ENCODE measurements around the gene TEAD2. TPM values are rescaled to one million over a fixed set of nuclear protein-coding genes. Genes with fewer than 3 reads are reported as not detected.
"Not testable (repeated sequence)": the region's sequence is repeated elsewhere in the genome, so short reads cannot be mapped to it uniquely, and the experiment has no call there.

The TEAD2 gene
- polyA plus RNA-seq, 3 donors, result 19.3 to 37.7 (median 34.0) TPM

DNA sequence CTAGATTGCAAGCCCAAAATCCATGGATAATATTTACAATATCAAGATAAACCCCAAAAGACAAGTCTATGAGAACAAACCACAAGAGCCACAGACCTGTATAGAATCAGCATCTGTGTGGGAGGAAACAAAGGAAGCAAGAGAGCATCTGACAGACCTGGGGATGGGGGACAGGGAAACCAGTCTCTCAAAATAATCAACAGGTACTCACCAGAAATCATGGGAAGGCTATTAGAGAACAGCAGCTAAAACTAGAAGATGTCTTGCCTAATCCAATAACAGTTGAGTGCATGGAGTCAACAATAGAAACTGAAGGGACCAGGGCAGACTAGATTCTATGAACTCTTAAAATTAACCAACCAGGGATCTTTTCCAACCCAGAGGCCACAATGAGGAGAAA is 45.9 kb downstream of the TEAD2 start:
- H3K27ac ChIP-seq (ENCODE audit: low read depth, low read length), result no peak overlapping the region

DNA sequence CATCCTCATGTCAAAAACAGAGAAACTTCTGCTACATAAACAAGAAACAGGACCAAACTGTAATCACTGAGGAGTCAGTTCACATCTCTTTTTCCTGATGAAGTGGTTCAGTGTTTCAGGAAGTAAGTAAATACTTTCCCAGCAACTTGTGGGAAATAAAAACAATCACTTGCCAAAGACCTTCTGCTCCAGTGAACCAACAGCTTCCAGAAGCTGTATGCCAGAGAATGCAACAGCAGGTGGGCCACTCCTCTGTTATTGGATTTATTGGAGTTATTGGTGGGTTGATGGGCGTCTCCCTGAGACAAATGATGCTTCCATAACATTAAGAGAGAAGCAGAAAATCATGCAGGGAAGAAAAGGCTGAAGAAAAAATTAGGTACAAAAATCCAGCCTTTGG is 47.1 kb downstream of the TEAD2 start:
- 73 to 90% (median 76%) methylated on average over 1 of the region's 1 CpG for WGBS, 3 donors
- no peak overlapping the region for H3K27ac ChIP-seq (ENCODE audit: low read depth, low read length)

DNA sequence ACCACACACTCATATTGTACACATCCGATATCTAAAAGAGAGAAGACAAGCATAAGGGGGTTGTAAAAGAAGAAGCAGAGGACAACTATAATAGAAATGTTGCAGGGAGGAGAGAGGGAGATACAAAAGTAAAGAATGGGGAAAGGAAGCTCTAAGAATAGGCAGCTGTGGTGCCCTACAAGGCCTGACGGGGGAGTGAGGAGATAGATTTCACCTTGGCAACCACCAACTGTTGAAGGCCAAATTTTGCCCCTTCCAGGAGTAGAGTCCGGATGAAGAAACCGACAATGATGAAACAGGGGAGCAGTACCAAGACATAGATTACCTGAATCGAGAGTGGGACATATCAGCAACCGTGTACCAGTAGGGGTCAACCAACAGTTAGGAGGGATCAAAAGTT is 53.1 kb downstream of the TEAD2 start:
- WGBS, 3 donors, result 90 to 92% (median 91%) methylated on average over 6 of the region's 6 CpGs
- no peak overlapping the region for H3K27ac ChIP-seq (ENCODE audit: low read depth, low read length)

DNA sequence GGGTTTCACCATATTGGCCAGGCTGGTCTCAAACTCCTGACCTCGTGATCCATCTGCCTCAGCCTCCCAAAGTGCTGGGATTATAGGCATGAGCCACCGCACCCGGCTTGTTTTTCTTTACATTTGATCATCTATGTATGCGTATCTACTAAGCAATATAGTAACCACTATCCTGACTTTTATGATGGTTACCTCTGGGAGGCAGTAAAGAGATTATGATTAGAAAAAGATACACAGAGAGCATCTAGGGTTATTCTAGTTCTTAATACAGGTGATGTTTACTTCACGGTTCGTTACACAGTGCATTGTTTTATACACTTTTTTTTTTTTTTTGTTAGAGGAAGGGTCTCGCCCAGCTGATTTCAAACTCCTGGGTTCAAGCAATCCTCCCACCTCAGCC is 55.5 kb downstream of the TEAD2 start:
- WGBS, 3 donors, result 78 to 81% (median 80%) methylated on average over 7 of the region's 7 CpGs
- H3K27ac ChIP-seq (ENCODE audit: low read depth, low read length), result not testable (repeated sequence)

DNA sequence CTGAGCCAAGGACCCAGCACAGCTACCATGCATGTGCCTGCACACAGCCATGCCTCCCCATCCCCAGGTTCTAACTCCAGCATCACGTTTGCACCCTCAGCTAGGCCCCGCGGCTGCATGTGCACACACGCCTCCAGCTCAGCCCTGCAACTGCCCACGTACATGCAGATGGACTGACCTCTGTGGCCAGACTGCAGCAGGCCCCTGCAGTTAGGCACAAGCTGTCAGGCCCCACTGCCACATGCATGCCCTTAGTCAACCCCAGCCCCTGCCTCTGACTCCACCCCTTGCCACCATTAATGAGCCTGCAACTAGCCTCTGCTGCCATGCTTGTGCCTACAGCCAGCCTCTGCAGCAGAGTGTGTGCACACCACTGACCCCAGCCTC is 60.4 kb downstream of the TEAD2 start:
- WGBS, 3 donors, result 84 to 89% (median 86%) methylated on average over 5 of the region's 5 CpGs
- H3K27ac ChIP-seq (ENCODE audit: low read depth, low read length), result no peak overlapping the region

DNA sequence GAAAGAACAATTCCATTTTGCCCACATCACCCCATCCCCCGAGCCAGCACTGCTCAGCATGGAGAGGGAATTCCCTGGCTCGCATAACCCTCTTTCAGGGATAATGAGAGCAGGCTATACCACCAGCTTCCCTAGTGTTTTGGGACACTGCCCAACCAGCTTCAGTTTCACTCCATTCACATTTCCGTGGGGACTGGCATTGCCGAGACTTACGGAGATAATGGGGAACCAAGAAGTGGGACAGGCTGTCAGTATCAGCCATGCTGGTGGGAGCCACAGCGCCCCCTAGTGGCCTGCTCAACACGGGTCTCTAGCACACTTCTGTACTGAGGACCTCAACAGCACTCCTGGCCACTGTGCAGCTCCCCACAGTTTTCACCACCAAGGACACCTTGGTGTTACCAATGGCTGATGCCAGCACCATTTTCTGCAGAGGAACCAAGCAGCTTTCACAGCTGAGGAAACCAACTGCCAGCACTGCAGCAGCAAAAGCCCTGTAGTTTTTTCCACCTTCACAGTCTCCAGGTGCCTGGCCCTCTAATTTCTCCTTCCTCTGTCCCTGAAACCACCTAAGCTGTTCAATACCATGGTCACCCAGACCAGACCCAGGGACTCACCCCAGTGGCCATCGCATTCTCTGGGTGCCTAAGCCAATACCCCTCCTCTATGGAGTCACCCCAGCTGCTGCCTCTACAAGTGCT is 60.9 kb downstream of the TEAD2 start:
- H3K27ac ChIP-seq (ENCODE audit: low read depth, low read length), result no peak overlapping the region
- 23 to 31% (median 28%) methylated on average over 8 of the region's 8 CpGs for WGBS, 3 donors

DNA sequence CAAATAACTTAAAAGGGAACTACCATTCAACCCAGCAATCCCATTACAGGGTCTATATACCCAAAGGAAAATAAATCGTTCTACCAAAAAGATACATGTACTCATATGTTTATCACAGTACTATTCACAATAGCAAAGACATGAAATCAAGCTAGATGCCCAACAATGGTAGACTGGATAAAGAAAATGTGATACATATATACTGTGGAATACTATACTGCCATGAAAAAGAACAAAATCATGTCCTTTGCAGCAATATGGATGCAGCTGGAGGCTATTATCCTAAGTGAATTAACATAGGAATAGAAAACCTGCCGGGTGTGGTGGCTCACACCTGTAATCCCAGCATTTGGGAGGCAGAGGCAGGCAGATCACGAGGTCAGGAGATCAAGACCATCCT is 63.6 kb downstream of the TEAD2 start:
- H3K27ac ChIP-seq (ENCODE audit: low read depth, low read length), result not testable (repeated sequence)
- WGBS, 3 donors, result 90 to 94% (median 92%) methylated on average over 3 of the region's 3 CpGs

DNA sequence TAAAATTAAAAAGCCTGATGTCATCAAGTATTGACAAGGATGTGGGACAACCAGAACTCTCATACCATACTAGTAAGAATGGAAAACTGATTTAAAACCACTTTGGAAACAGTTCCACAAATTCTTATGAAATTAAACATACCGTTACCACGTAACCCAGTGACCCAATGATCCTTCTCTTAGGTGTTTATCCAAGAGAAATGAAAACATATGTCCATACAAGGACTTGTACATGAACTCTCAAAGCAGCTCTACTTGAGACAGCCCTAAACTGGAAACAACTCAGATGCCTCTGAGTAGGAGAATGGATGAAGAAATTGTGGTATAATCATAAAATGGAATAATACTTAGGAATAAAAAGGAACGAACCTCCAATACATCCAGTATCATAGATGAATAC is 64.8 kb downstream of the TEAD2 start:
- 84 to 95% (median 94%) methylated on average over 3 of the region's 3 CpGs for WGBS, 3 donors
- H3K27ac ChIP-seq (ENCODE audit: low read depth, low read length), result no peak overlapping the region

DNA sequence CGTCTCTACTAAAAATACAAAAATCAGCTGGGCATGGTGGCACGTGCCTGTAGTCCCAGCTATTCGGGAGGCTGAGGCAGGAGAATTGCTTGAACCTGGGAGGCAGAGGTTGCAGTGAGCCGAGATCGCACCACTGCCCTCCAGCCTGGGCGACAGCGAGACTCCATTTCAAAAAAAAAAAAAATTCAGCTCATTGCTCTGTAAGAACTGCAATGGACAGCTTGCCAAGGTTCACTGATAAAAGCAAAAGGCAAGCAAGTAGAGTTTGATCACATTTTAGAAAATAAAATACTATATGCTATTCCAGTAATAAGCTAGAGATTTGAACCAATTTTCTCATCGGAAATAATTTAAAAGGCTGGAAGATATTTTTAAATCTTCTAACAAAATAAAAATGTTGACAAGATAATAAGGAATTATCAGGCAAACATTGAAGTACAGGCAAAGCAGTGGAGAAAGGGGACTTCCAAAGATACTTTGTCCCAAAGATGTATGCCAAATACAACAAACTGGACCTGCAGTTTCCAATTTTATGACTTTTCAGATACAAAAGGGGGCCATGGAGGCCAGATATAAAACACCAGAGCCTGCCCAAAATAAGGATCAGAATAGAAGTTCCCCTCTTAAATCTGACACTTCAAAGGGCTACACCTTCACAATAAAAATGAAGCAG is 66.9 kb downstream of the TEAD2 start:
- WGBS, 3 donors, result 92 to 97% (median 94%) methylated on average over 8 of the region's 8 CpGs
- H3K27ac ChIP-seq (ENCODE audit: low read depth, low read length), result no peak overlapping the region

DNA sequence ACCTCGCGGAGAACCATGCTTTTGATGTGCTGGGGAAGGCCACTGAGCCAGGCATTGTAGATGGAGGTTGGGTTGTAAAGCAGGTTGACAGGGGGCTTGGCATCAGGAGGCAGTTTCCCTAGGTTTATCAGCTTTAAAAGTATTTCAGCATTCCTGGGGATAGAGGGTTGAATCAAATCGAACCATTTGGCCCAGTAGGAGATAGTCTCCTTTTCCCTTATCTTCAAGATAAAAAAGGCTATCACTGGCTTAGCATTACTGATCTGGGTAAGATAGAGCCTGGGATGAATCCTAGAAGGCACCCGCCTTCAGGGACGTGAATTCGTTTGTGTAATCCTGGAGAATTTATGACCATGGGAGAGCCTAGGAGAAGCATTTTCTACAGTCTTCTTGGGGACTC is 67.8 kb downstream of the TEAD2 start:
- H3K27ac ChIP-seq (ENCODE audit: low read depth, low read length), result no peak overlapping the region
- 84 to 88% (median 84%) methylated on average over 6 of the region's 6 CpGs for WGBS, 3 donors

Other genes starting within 250 kb of the TEAD2 start
- 10 to 100 TPM in 1 of 3 donors, 1 to 10 TPM in 2; 4.3 to 12.9 (median 6.6) TPM for gene LIN7B, start 248.0 kb downstream of the TEAD2 start, polyA plus RNA-seq
- gene C19orf73, start 243.3 kb downstream of the TEAD2 start, polyA plus RNA-seq, result 1 to 10 TPM in 2 of 3 donors, not detected in 1; 1.5 to 5.1 TPM
- gene PPFIA3, start 242.9 kb downstream of the TEAD2 start, polyA plus RNA-seq, result 10 to 100 TPM in 1 of 3 donors, 1 to 10 TPM in 2; 8.5 to 20.1 (median 8.9) TPM
- 1 to 10 TPM in 2 of 3 donors, under 1 TPM in 1; 0.89 to 2.8 (median 1.3) TPM for gene HRC, start 207.0 kb downstream of the TEAD2 start, polyA plus RNA-seq
- 10 to 100 TPM in 2 of 3 donors, 1 to 10 TPM in 1; 8.5 to 45.9 (median 11.9) TPM for gene TRPM4, start 204.6 kb downstream of the TEAD2 start, polyA plus RNA-seq
- gene SLC6A16, start 37.2 kb downstream of the TEAD2 start, polyA plus RNA-seq, result 1 to 10 TPM in 2 of 3 donors, under 1 TPM in 1; 0.90 to 1.6 (median 1.0) TPM
- gene CD37, start 27.0 kb downstream of the TEAD2 start, polyA plus RNA-seq, result 10 to 100 TPM in 2 of 3 donors, 1 to 10 TPM in 1; 6.8 to 18.1 (median 10.6) TPM
- gene DKKL1, start 1.5 kb upstream of the TEAD2 start, polyA plus RNA-seq, result under 1 TPM in 2 of 3 donors, not detected in 1; 0.21 to 0.61 TPM
- 1 to 10 TPM in 1 of 3 donors, not detected in 2; 1.9 TPM for gene KASH5, start 25.8 kb upstream of the TEAD2 start, polyA plus RNA-seq
- not detected for gene PTH2, start 61.0 kb upstream of the TEAD2 start, polyA plus RNA-seq
- not detected for gene GFY, start 63.0 kb upstream of the TEAD2 start, polyA plus RNA-seq
- gene SLC17A7, start 79.1 kb upstream of the TEAD2 start, polyA plus RNA-seq, result 1 to 10 TPM in 2 of 3 donors, under 1 TPM in 1; 0.23 to 7.3 (median 1.5) TPM
- gene PIH1D1, start 89.4 kb upstream of the TEAD2 start, polyA plus RNA-seq, result 10 to 100 TPM; 43.8 to 85.5 (median 50.3) TPM
- 10 to 100 TPM; 24.1 to 31.4 (median 29.5) TPM for gene ALDH16A1, start 90.8 kb upstream of the TEAD2 start, polyA plus RNA-seq
- 10 to 100 TPM in 1 of 3 donors, 1 to 10 TPM in 2; 2.6 to 20.5 (median 7.4) TPM for gene FLT3LG, start 111.8 kb upstream of the TEAD2 start, polyA plus RNA-seq
- 1,000 to 10,000 TPM; 3,139 to 5,659 (median 3,499) TPM for gene RPL13A, start 125.2 kb upstream of the TEAD2 start, polyA plus RNA-seq
- 1,000 to 10,000 TPM; 3,233 to 6,569 (median 4,953) TPM for gene RPS11, start 134.0 kb upstream of the TEAD2 start, polyA plus RNA-seq
- 100 to 1,000 TPM in 2 of 3 donors, 10 to 100 TPM in 1; 57.1 to 268 (median 264) TPM for gene FCGRT, start 150.2 kb upstream of the TEAD2 start, polyA plus RNA-seq
- 10 to 100 TPM in 2 of 3 donors, 1 to 10 TPM in 1; 7.8 to 61.6 (median 33.7) TPM for gene RCN3, start 165.6 kb upstream of the TEAD2 start, polyA plus RNA-seq
- 10 to 100 TPM; 61.0 to 95.7 (median 77.8) TPM for gene NOSIP, start 218.1 kb upstream of the TEAD2 start, polyA plus RNA-seq
- gene PRRG2, start 218.9 kb upstream of the TEAD2 start, polyA plus RNA-seq, result 10 to 100 TPM in 1 of 3 donors, 1 to 10 TPM in 2; 2.9 to 11.7 (median 3.0) TPM
- 10 to 100 TPM in 1 of 3 donors, 1 to 10 TPM in 2; 5.1 to 11.5 (median 7.3) TPM for gene PRR12, start 228.8 kb upstream of the TEAD2 start, polyA plus RNA-seq